Transverse colon (tissue), 4 donors: ENCODE data around the gene SHLD3. TPM values are rescaled to one million over a fixed set of nuclear protein-coding genes. Genes with fewer than 3 reads are reported as not detected.
A peak's percentile ranks its signal among the peaks of the same experiment; 100 is the strongest.
"Not testable (repeated sequence)": the region's sequence is repeated elsewhere in the genome, so short reads cannot be mapped to it uniquely, and the experiment has no call there.

Experiments used
- DNase-seq: peaks from one replicate; pipeline ENCODE4 v3.0.0-alpha.2; 2019
- H3K27ac ChIP-seq, 4 donors: fragments of 200-600 bp; sonication (generic); 2 replicates each; pipeline ENCODE4 v1.5.1; 2016 to 2018; ENCODE audit warnings: inconsistent platforms in 4 of 4
- H3K27me3 ChIP-seq: fragments of 200-600 bp; sonication (generic); 2 replicates; pipeline ENCODE4 v1.5.1; 2017; ENCODE audit warnings: inconsistent platforms
- H3K36me3 ChIP-seq, 4 donors: fragments of 200-600 bp; sonication (generic); 2 replicates each; pipeline ENCODE4 v1.5.1; 2017 to 2019; ENCODE audit warnings: inconsistent platforms in 4 of 4
- H3K4me1 ChIP-seq, 4 donors: fragments of 200-600 bp; sonication (generic); 2 replicates each; pipeline ENCODE4 v1.5.1; 2017 to 2020; ENCODE audit warnings: inconsistent platforms in 4 of 4
- H3K4me3 ChIP-seq, 4 donors: fragments of 200-600 bp; sonication (generic); 1 replicate in 1 of 4; 2 replicates in 3 of 4; pipeline versions ENCODE4 v1.5.1 to v1.6.1; 2017 to 2019; ENCODE audit warnings: inconsistent platforms in 4 of 4
- H3K9me3 ChIP-seq, 2 donors: fragments of 200-600 bp; sonication (generic); 2 replicates each; pipeline ENCODE4 v1.5.1; 2017 to 2019; ENCODE audit warnings: inconsistent platforms in 2 of 2
- CTCF ChIP-seq, 5 experiments: fragments of 200-600 bp in 3 of 5; fragments of 450-650 bp in 2 of 5; sonication (generic) in 3 of 5; IDR thresholded peaks; 1 replicate in 2 of 5; 2 replicates in 3 of 5; pipeline ENCODE4 v1.5.1; 2016 to 2017; ENCODE audit warnings: antibody characterized with exemption in 5 of 5, inconsistent platforms in 3 of 5, mild to moderate bottlenecking in 2 of 5, moderate library complexity in 1 of 5
- EP300 ChIP-seq: sonication (generic); formaldehyde crosslinking; IDR thresholded peaks from one replicate; pipeline ENCODE4 v1.6.1; 2017; ENCODE audit warnings: antibody characterized with exemption, low read depth
- POLR2A ChIP-seq: fragments of 450-650 bp; IDR thresholded peaks from one replicate; pipeline ENCODE4 v1.6.1; 2016; ENCODE audit warnings: antibody characterized with exemption, mild to moderate bottlenecking, moderate library complexity
- POLR2AphosphoS5 ChIP-seq, 3 donors: sonication (generic); formaldehyde crosslinking; IDR thresholded peaks; one replicate each; pipeline ENCODE4 v1.6.1; 2016; ENCODE audit warnings: antibody characterized with exemption in 3 of 3
- WGBS, 2 donors: methylation state at CpG; one replicate each; pipeline ENCODE4 v1.1.5; 2018; ENCODE audit warnings: low coverage in 1 of 2; 5-methylcytosine and 5-hydroxymethylcytosine counted together
- in situ Hi-C, 4 donors: fragments of 200-750 bp; cut with MboI; loops; one replicate each; pipeline versions ENCODE4 v1.15.0 to v1.15.1; 2017; ENCODE audit warnings: low sequenced_read_pairs in 3 of 4, low pct_ligation_motif_present in 1 of 4, low pct_unique_long_range_greater_than_20kb in 1 of 4
- intact Hi-C: fragments of 100-400 bp; cut with DNase I; formaldehyde crosslinking; loops from one replicate; pipeline ENCODE4 v1.15.1; 2023; ENCODE audit warnings: low total_unique reads
- total RNA-seq, 4 donors: library from RNA; depleted of rRNA; stranded (reverse); fragments of >200 nt; gene quantifications; one replicate each; pipeline ENCODE4 v1.1.0, GENCODE V29; 2016

Gene SHLD3
- 1 to 10 TPM in 2 of 4 donors, under 1 TPM in 1, not detected in 1; 1.00 to 5.7 (median 2.9) TPM for total RNA-seq

GRCh38 chr5:65624571-65625555 lies at the start of gene SHLD3, which contains the start of gene TRAPPC13:
TSS of gene SHLD3 (plus strand) at chr5:65625027. CDS start at chr5:65629588, 4,561 bp downstream.
TSS of gene TRAPPC13 (plus strand) at chr5:65625027. CDS start at chr5:65625061, 34 bp downstream.
- Histone ChIP-seq H3K36me3 (peaks cover 0 to 10% (median 3%) of the 10 kb centered on the region in 4 donors), H3K27ac (peak within 1 kb of the TSS; percentile 82 to 92 (median 87)), H3K27me3 (no peaks in the 10 kb centered on the region), H3K9me3 (no peaks in the 10 kb centered on the region), H3K4me3 (peak within 1 kb of the TSS; percentile 57 to 90 (median 85)), H3K4me1 (peaks cover 15 to 33% (median 21%) of the 10 kb centered on the region in 4 donors)
- in situ Hi-C loops: no loop called here
- intact Hi-C loops: no loop called here
- no peak for TF ChIP-seq EP300
- peak in 4 of 5 experiments; percentile 4 to 50 (median 22) for TF ChIP-seq CTCF (IDR thresholded peaks at IDR 0.05)
- peak; percentile 46 to 70 (median 63) for TF ChIP-seq POLR2AphosphoS5 (IDR thresholded peaks at IDR 0.05)
- peak; percentile 11 for TF ChIP-seq POLR2A
- 0% methylated on average over 21 to 36 of the region's 36 CpGs for WGBS, 2 donors
- DNase-seq: peak; percentile 87

- Histone ChIP-seq H3K27me3 (no peaks in the 10 kb centered on the region), H3K4me1 (no peaks in the 10 kb centered on the region), H3K4me3 (no peak overlapping the region), H3K27ac (no peak overlapping the region), H3K9me3 (no peaks in the 10 kb centered on the region), H3K36me3 (peaks cover 0 to 21% (median 3%) of the 10 kb centered on the region in 4 donors)
- intact Hi-C loops: no loop called here
- no peak for DNase-seq
- in situ Hi-C loops: no loop called here
- TF ChIP-seq POLR2A (no peak), EP300 (no peak), CTCF (IDR thresholded peaks at IDR 0.05) (no peak), POLR2AphosphoS5 (IDR thresholded peaks at IDR 0.05) (no peak)
Observed at GRCh38 chr5:65577141-65577540, 47.7 kb upstream of the SHLD3 start.

- WGBS, 2 donors: 91 to 100% methylated on average over 2 of the region's 2 CpGs
- in situ Hi-C loops: no loop called here
Observed at GRCh38 chr5:65588694-65589093, 36.1 kb upstream of the SHLD3 start.

GRCh38 chr5:65601761-65602160 lies 23.1 kb upstream of the SHLD3 start:
- intact Hi-C loops, DNase-seq, H3K9me3 ChIP-seq, in situ Hi-C loops, H3K4me1 ChIP-seq, H3K4me3 ChIP-seq, H3K27me3 ChIP-seq, H3K27ac ChIP-seq: not testable (repeated sequence)
- whole genome bisulfite sequencing, 2 donors: 100% methylated on average over 1 of the region's 1 CpG; no CpG with 5 or more reads in 1 of the 2 donors
- peaks cover 0 to 48% (median 18%) of the 10 kb centered on the region in 4 donors for H3K36me3 ChIP-seq

More at GRCh38 chr5:65588694-65589093, 36.1 kb upstream of the SHLD3 start:
- Histone ChIP-seq H3K27me3 (no peaks in the 10 kb centered on the region), H3K36me3 (peaks cover 0 to 63% (median 16%) of the 10 kb centered on the region in 4 donors), H3K27ac (no peak overlapping the region), H3K4me1 (no peaks in the 10 kb centered on the region), H3K4me3 (no peak overlapping the region), H3K9me3 (no peaks in the 10 kb centered on the region)
- TF ChIP-seq POLR2A (no peak), POLR2AphosphoS5 (IDR thresholded peaks at IDR 0.05) (no peak), EP300 (no peak), CTCF (IDR thresholded peaks at IDR 0.05) (no peak)
- intact Hi-C loops: no loop called here
- no peak for DNase-seq
